H9 (cell line): ENCODE measurements around the gene PTPN11. TPM values are rescaled to one million over a fixed set of nuclear protein-coding genes. Genes with fewer than 3 reads are reported as not detected.

Experiments
- DNase-seq: peaks from one replicate; pipeline ENCODE4 v3.0.0-alpha.2; 2017
- H2AFZ ChIP-seq: one replicate; pipeline ENCODE4 v1.6.1; 2013; ENCODE audit warnings: mild to moderate bottlenecking, low read length, control low read depth, moderate library complexity
- H2AK5ac ChIP-seq: 2 replicates; pipeline ENCODE4 v1.6.1; 2013; ENCODE audit warnings: low read length, control low read depth, mixed read lengths; ENCODE audit not compliant: insufficient read length
- H2BK120ac ChIP-seq: one replicate; pipeline ENCODE4 v1.6.1; 2013; ENCODE audit warnings: low read depth, mild to moderate bottlenecking, low read length, control low read depth, inconsistent platforms; ENCODE audit not compliant: poor library complexity, severe bottlenecking
- H2BK12ac ChIP-seq: 2 replicates; pipeline ENCODE4 v1.6.1; 2013; ENCODE audit warnings: low read length, control low read depth, mixed read lengths, low read depth; ENCODE audit not compliant: insufficient read length
- H2BK15ac ChIP-seq: 2 replicates; pipeline ENCODE4 v1.6.1; 2013; ENCODE audit warnings: low read depth, low read length, control low read depth
- H2BK20ac ChIP-seq: one replicate; pipeline ENCODE4 v1.6.1; 2013; ENCODE audit warnings: low read depth, mild to moderate bottlenecking, low read length, control low read depth, inconsistent platforms; ENCODE audit not compliant: poor library complexity, severe bottlenecking
- H2BK5ac ChIP-seq: 2 replicates; pipeline ENCODE4 v1.6.1; 2013; ENCODE audit warnings: low read length, control low read depth, mixed read lengths; ENCODE audit not compliant: insufficient read length
- H3K14ac ChIP-seq: 2 replicates; pipeline ENCODE4 v1.6.1; 2013; ENCODE audit warnings: low read length, control low read depth; ENCODE audit not compliant: insufficient read depth
- H3K18ac ChIP-seq: 2 replicates; pipeline ENCODE4 v1.6.1; 2013; ENCODE audit warnings: low read depth, mild to moderate bottlenecking, mixed read lengths, low read length, control low read depth; ENCODE audit not compliant: insufficient read length
- H3K23ac ChIP-seq: 2 replicates; pipeline ENCODE4 v1.6.1; 2013; ENCODE audit warnings: low read length, control low read depth, mixed read lengths, low read depth; ENCODE audit not compliant: insufficient read length
- H3K23me2 ChIP-seq: 2 replicates; pipeline ENCODE4 v1.6.1; 2013; ENCODE audit warnings: low read depth, mild to moderate bottlenecking, mixed read lengths, low read length, control low read depth; ENCODE audit not compliant: insufficient read length, poor library complexity, severe bottlenecking
- H3K27ac ChIP-seq: 2 replicates; pipeline ENCODE4 v1.5.1; 2013; ENCODE audit warnings: low read length, control low read depth, mixed read lengths, low read depth; ENCODE audit not compliant: insufficient read length
- H3K27me3 ChIP-seq: 2 replicates; pipeline ENCODE4 v1.6.1; 2013; ENCODE audit warnings: low read length, control low read depth, inconsistent platforms; ENCODE audit not compliant: insufficient read depth
- H3K4ac ChIP-seq: 2 replicates; pipeline ENCODE4 v1.6.1; 2013; ENCODE audit warnings: low read depth, mild to moderate bottlenecking, control low read depth, inconsistent platforms, low read length, moderate library complexity
- H3K4me1 ChIP-seq: 2 replicates; pipeline ENCODE4 v1.6.1; 2013; ENCODE audit warnings: low read length, control low read depth, inconsistent platforms; ENCODE audit not compliant: insufficient read depth
- H3K4me2 ChIP-seq: 2 replicates; pipeline ENCODE4 v1.6.1; 2013; ENCODE audit warnings: low read length, control low read depth, mixed read lengths; ENCODE audit not compliant: insufficient read length, insufficient read depth
- H3K56ac ChIP-seq: 2 replicates; pipeline ENCODE4 v1.6.1; 2013; ENCODE audit warnings: low read depth, mild to moderate bottlenecking, mixed read lengths, low read length, control low read depth; ENCODE audit not compliant: insufficient read length
- H3K79me1 ChIP-seq: 2 replicates; pipeline ENCODE4 v1.6.1; 2013; ENCODE audit warnings: low read depth, mild to moderate bottlenecking, moderate library complexity, low read length, control low read depth, inconsistent platforms; ENCODE audit not compliant: insufficient read depth, poor library complexity, severe bottlenecking
- H3K79me2 ChIP-seq: 2 replicates; pipeline ENCODE4 v1.6.1; 2013; ENCODE audit warnings: low read length, control low read depth, inconsistent platforms; ENCODE audit not compliant: insufficient read depth
- H3K9ac ChIP-seq: 2 replicates; pipeline ENCODE4 v1.6.1; 2013; ENCODE audit warnings: low read length, control low read depth, mixed read lengths; ENCODE audit not compliant: insufficient read length; ENCODE audit errors: extremely low read depth
- H3K9me3 ChIP-seq: one replicate; pipeline ENCODE4 v1.6.1; 2013; ENCODE audit warnings: low read depth, low read length, inconsistent platforms; ENCODE audit not compliant: control insufficient read depth
- H3T11ph ChIP-seq: one replicate; pipeline ENCODE4 v1.6.1; 2013; ENCODE audit warnings: mild to moderate bottlenecking, low read length, control low read depth, inconsistent platforms
- H4K20me1 ChIP-seq: one replicate; pipeline ENCODE4 v1.6.1; 2013; ENCODE audit not compliant: control insufficient read depth, insufficient read length, insufficient read depth
- H4K5ac ChIP-seq: 2 replicates; pipeline ENCODE4 v1.6.1; 2013; ENCODE audit warnings: low read depth, mild to moderate bottlenecking, mixed read lengths, low read length, control low read depth; ENCODE audit not compliant: insufficient read length
- H4K8ac ChIP-seq: replicated peaks from 2 replicates; pipeline ENCODE4 v1.6.1; 2013; ENCODE audit warnings: low read length, control low read depth, mixed read lengths, low read depth; ENCODE audit not compliant: insufficient read length
- H4K91ac ChIP-seq: 2 replicates; pipeline ENCODE4 v1.6.1; 2013; ENCODE audit warnings: low read depth, mild to moderate bottlenecking, moderate library complexity, mixed read lengths, low read length, control low read depth; ENCODE audit not compliant: insufficient read length
- H3K27ac Mint-ChIP-seq, 3 experiments: 2 replicates in 2 of 3; 3 replicates in 1 of 3; pipeline ENCODE4 v1.8.0; 2020 to 2021; ENCODE audit warnings: mixed read lengths in 3 of 3, mild to moderate bottlenecking in 1 of 3, moderate library complexity in 1 of 3
- H3K27me3 Mint-ChIP-seq: 2 replicates; pipeline ENCODE4 v1.8.0; 2021; ENCODE audit warnings: low read depth, mild to moderate bottlenecking, moderate library complexity, mixed read lengths
- H3K36me3 Mint-ChIP-seq, 3 experiments: 2 replicates in 2 of 3; 3 replicates in 1 of 3; pipeline ENCODE4 v1.8.0; 2020 to 2021; ENCODE audit warnings: low read depth in 3 of 3, mixed read lengths in 3 of 3; ENCODE audit not compliant: insufficient read depth in 1 of 3
- H3K4me1 Mint-ChIP-seq, 2 experiments: 2 replicates each; pipeline ENCODE4 v1.8.0; 2020; ENCODE audit warnings: mixed read lengths in 2 of 2
- H3K4me3 Mint-ChIP-seq, 2 experiments: 2 replicates in 1 of 2; 3 replicates in 1 of 2; pipeline ENCODE4 v1.8.0; 2020 to 2021; ENCODE audit warnings: mild to moderate bottlenecking in 2 of 2, mixed read lengths in 2 of 2, moderate library complexity in 1 of 2
- H3K9me3 Mint-ChIP-seq, 2 experiments: 2 replicates in 1 of 2; 3 replicates in 1 of 2; pipeline ENCODE4 v1.8.0; 2020; ENCODE audit warnings: mild to moderate bottlenecking in 2 of 2, mixed read lengths in 2 of 2, moderate library complexity in 1 of 2
- CTCF ChIP-seq: fragments of 200-600 bp; sonication (generic); conservative IDR thresholded peaks from 3 replicates; pipeline ENCODE4 v1.8.0; 2021; ENCODE audit warnings: antibody characterized with exemption, mild to moderate bottlenecking
- WGBS: extraction: QIAGEN DNeasy Blood & Tissue Kit; methylation state at CpG from one replicate; pipeline ENCODE4 v1.1.7; 2013; ENCODE audit warnings: missing lambda C conversion rate, low lambda C conversion rate, mixed read lengths; ENCODE audit not compliant: insufficient read length; ENCODE audit errors: extremely low coverage; 5-methylcytosine and 5-hydroxymethylcytosine counted together
- total RNA-seq: library from RNA; stranded (reverse); gene quantifications from 2 replicates; pipeline ENCODE4 v1.2.1, GENCODE V29; 2021

The PTPN11 gene
- total RNA-seq, 1 experiment from 2014 or later = 112 TPM

- H2BK12ac ChIP-seq = no peak overlapping the region
- H2AFZ ChIP-seq = no peak overlapping the region
- no peak overlapping the region for H2BK120ac ChIP-seq
- H4K20me1 ChIP-seq = no peaks in the 10 kb centered on the region
- peaks cover 2% of the 10 kb centered on the region; the same call in 1 of the 2 replicates for H3K4me1 ChIP-seq
- no peak overlapping the region for H2AK5ac ChIP-seq
- no peak overlapping the region for H2BK20ac ChIP-seq
- no peaks in the 10 kb centered on the region for H3K9me3 ChIP-seq
- H4K8ac ChIP-seq = no peak overlapping the region
- no peak overlapping the region for H3K4me3 Mint-ChIP-seq
- no peak overlapping the region for H2BK15ac ChIP-seq
- H3K27ac ChIP-seq = no peak overlapping the region
- no peaks in the 10 kb centered on the region for H3K27me3 ChIP-seq
- no peak overlapping the region for H3K14ac ChIP-seq
- no peak overlapping the region for H4K5ac ChIP-seq
- H3K9ac ChIP-seq = no peak overlapping the region
- no peak overlapping the region for H3K56ac ChIP-seq
- H3K27ac Mint-ChIP-seq = peak overlapping the region in 1 of 3 experiments; percentile 46; a peak in 4 of 7 replicates
- H3K9me3 Mint-ChIP-seq = no peaks in the 10 kb centered on the region
- H3K23me2 ChIP-seq = no peaks in the 10 kb centered on the region
- no peaks in the 10 kb centered on the region for H3K27me3 Mint-ChIP-seq
- peaks cover 4% of the 10 kb centered on the region for H3K79me1 ChIP-seq
- no peak overlapping the region for H3K4me2 ChIP-seq
- H2BK5ac ChIP-seq = no peak overlapping the region
- H3K4me1 Mint-ChIP-seq = peaks cover 9 to 10% of the 10 kb centered on the region in 2 experiments; a peak in 3 of 4 replicates
- no peak overlapping the region for H3K23ac ChIP-seq
- DNase-seq = no peak
- no peak overlapping the region for H3K4ac ChIP-seq
- no peak for TF ChIP-seq CTCF
- H3K79me2 ChIP-seq = peaks cover 7% of the 10 kb centered on the region; the same call in 1 of the 2 replicates
- H3K18ac ChIP-seq = no peak overlapping the region
- WGBS = no CpG with 5 or more reads among the region's 8 CpGs
- H4K91ac ChIP-seq = no peak overlapping the region
- no peak overlapping the region for H3T11ph ChIP-seq
- peaks cover 0 to 5% (median 5%) of the 10 kb centered on the region in 3 experiments; a peak in 4 of 7 replicates for H3K36me3 Mint-ChIP-seq
Measured at GRCh38 chr12:112370868-112371510, 47.8 kb upstream of the PTPN11 start.
